DOHH2 (cell line): Measurements from ENCODE around the gene ADAMTS9.

Source experiments
- H3F3A ChIP-seq: fragments of 200-600 bp; sonication (generic), shearing (Covaris generic); 2 replicates; pipeline ENCODE4 v1.6.0; 2016; ENCODE audit warnings: antibody characterized with exemption, mild to moderate bottlenecking; ENCODE audit not compliant: control insufficient read depth, insufficient read depth
- H3K27ac ChIP-seq: fragments of 200-600 bp; sonication (generic); 2 replicates; pipeline ENCODE4 v1.5.1; 2014; ENCODE audit warnings: low read depth, mild to moderate bottlenecking, low read length, moderate library complexity
- H3K27me3 ChIP-seq: fragments of 200-600 bp; sonication (generic); 2 replicates; pipeline ENCODE4 v1.6.1; 2014; ENCODE audit warnings: mild to moderate bottlenecking, low read length, mixed read lengths; ENCODE audit not compliant: control insufficient read depth
- H3K36me3 ChIP-seq: fragments of 200-600 bp; sonication (generic); 2 replicates; pipeline ENCODE4 v1.6.1; 2014; ENCODE audit warnings: mild to moderate bottlenecking, low read length, moderate library complexity, mixed read lengths; ENCODE audit not compliant: control insufficient read depth
- H3K4me1 ChIP-seq: fragments of 200-600 bp; sonication (generic); 2 replicates; pipeline ENCODE4 v1.6.1; 2014; ENCODE audit warnings: mild to moderate bottlenecking, low read length, mixed read lengths; ENCODE audit not compliant: control insufficient read depth
- H3K4me2 ChIP-seq: fragments of 200-600 bp; sonication (generic); 2 replicates; pipeline ENCODE4 v1.6.0; 2014; ENCODE audit warnings: mild to moderate bottlenecking, low read length, moderate library complexity
- H3K4me3 ChIP-seq: fragments of 200-600 bp; sonication (generic); 2 replicates; pipeline ENCODE4 v1.5.1; 2014; ENCODE audit warnings: mild to moderate bottlenecking, low read length, mixed read lengths
- H3K79me2 ChIP-seq: fragments of 200-600 bp; sonication (generic); 2 replicates; pipeline ENCODE4 v1.6.1; 2014; ENCODE audit warnings: mild to moderate bottlenecking, low read length, mixed read lengths; ENCODE audit not compliant: control insufficient read depth
- H3K9me2 ChIP-seq: fragments of 200-600 bp; sonication (generic); replicated peaks from 2 replicates; pipeline ENCODE4 v1.6.1; 2014; ENCODE audit warnings: mild to moderate bottlenecking, low read length, mixed read lengths; ENCODE audit not compliant: control insufficient read depth
- H3K9me3 ChIP-seq: fragments of 200-600 bp; sonication (generic); 2 replicates; pipeline ENCODE4 v1.6.1; 2014; ENCODE audit warnings: antibody characterized with exemption, low read length, mixed read lengths; ENCODE audit not compliant: control insufficient read depth, insufficient read depth
- H4K20me1 ChIP-seq: fragments of 200-600 bp; sonication (generic); 2 replicates; pipeline ENCODE4 v1.6.0; 2014; ENCODE audit warnings: low read depth, mild to moderate bottlenecking, antibody characterized with exemption, low read length, moderate library complexity; ENCODE audit not compliant: control insufficient read depth, insufficient read depth
- EZH2phosphoT487 ChIP-seq: fragments of 200-600 bp; sonication (generic); IDR thresholded peaks from 2 replicates; pipeline ENCODE4 v1.6.1; 2017; ENCODE audit warnings: borderline replicate concordance, mild to moderate bottlenecking, antibody characterized with exemption, low read length, moderate library complexity, mixed read lengths
- TF ChIP-seq, protein P1 (sequence below): fragments of 200-600 bp; sonication (generic); IDR thresholded peaks from one replicate; pipeline ENCODE4 v1.5.1; 2014; ENCODE audit warnings: antibody characterized with exemption, mild to moderate bottlenecking, low read depth, low read length; ENCODE audit not compliant: poor library complexity, severe bottlenecking

Gene ADAMTS9

DNA sequence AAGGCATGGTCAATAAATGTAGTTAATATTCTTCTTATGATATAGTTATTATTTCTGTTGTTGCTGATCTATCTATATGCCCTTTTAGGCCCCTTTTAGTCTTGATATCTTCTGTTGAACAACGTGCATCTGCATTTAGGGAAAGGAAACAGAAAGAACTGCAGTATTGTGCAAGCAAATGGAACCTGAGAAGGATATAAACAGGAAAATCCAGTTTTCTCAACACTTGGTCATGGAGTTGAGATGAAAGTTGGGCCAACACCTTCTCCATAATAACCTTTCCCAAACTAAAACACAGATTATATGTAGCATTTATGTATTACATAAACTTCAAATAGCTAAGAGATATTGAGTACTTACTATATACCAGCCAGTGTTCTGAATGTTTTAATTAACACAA is 179.7 kb downstream of the ADAMTS9 start:
- Histone ChIP-seq H3K9me2 (no peaks in the 10 kb centered on the region), H3K4me2 (no peak overlapping the region), H3K79me2 (no peaks in the 10 kb centered on the region), H3K36me3 (no peaks in the 10 kb centered on the region), H3K4me1 (no peaks in the 10 kb centered on the region), H3K27ac (no peak overlapping the region), H4K20me1 (no peaks in the 10 kb centered on the region), H3K4me3 (no peak overlapping the region), H3K9me3 (no peaks in the 10 kb centered on the region), H3K27me3 (no peaks in the 10 kb centered on the region), H3F3A (no peaks in the 10 kb centered on the region)
- TF ChIP-seq, protein P1, sequence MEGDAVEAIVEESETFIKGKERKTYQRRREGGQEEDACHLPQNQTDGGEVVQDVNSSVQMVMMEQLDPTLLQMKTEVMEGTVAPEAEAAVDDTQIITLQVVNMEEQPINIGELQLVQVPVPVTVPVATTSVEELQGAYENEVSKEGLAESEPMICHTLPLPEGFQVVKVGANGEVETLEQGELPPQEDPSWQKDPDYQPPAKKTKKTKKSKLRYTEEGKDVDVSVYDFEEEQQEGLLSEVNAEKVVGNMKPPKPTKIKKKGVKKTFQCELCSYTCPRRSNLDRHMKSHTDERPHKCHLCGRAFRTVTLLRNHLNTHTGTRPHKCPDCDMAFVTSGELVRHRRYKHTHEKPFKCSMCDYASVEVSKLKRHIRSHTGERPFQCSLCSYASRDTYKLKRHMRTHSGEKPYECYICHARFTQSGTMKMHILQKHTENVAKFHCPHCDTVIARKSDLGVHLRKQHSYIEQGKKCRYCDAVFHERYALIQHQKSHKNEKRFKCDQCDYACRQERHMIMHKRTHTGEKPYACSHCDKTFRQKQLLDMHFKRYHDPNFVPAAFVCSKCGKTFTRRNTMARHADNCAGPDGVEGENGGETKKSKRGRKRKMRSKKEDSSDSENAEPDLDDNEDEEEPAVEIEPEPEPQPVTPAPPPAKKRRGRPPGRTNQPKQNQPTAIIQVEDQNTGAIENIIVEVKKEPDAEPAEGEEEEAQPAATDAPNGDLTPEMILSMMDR, result no peak
- TF ChIP-seq EZH2phosphoT487, result no peak

DNA sequence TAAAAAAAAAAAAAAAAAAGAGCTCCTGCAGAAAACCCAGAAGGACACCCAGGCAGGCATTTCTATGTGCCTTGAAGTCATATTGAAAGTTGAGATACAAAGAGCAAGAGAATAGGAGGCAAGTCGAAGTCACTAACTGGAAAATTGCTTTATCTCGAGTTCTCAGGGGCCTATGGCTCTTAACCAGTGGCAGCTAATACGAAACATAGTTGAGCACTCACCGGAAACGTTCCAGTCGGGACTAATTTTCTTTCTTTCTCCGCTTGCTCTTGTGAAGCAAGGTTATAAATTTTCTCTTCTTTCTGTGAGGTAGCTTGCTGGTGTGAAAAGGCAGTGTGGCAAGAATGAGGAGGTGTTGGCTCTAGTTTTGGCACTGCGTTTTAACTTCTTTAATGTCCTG is 181.5 kb downstream of the ADAMTS9 start:
- Histone ChIP-seq H3K4me2 (no peak overlapping the region), H3K79me2 (no peaks in the 10 kb centered on the region), H3K36me3 (no peaks in the 10 kb centered on the region), H3K9me3 (no peaks in the 10 kb centered on the region), H3K27me3 (no peaks in the 10 kb centered on the region), H3K4me3 (no peak overlapping the region), H4K20me1 (no peaks in the 10 kb centered on the region), H3F3A (no peaks in the 10 kb centered on the region), H3K9me2 (no peaks in the 10 kb centered on the region), H3K4me1 (no peaks in the 10 kb centered on the region), H3K27ac (no peak overlapping the region)
- no peak for TF ChIP-seq EZH2phosphoT487
- TF ChIP-seq, protein P1, result no peak

DNA sequence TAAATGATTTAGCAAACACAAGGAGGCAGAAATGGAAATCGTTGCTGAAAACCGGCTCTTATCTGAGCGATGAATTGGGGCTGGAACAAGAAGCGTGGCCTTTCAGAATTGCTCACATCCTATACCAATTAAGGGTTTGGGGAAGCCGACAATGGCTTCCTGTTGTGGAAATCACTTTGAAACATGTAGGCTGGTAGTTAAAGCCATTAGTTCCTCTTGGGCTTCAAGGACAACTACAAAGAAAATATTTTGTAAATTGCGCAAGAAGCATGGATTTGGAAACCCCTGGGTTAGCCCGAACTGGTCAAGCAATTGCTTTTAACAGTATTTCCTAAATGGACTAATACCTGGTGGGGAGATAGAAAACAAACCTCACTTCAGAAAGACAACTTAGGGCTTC is 182.4 kb downstream of the ADAMTS9 start:
- Histone ChIP-seq H3K27me3 (no peaks in the 10 kb centered on the region), H3K4me2 (no peak overlapping the region), H4K20me1 (no peaks in the 10 kb centered on the region), H3K36me3 (no peaks in the 10 kb centered on the region), H3K27ac (no peak overlapping the region), H3K4me3 (no peak overlapping the region), H3K9me2 (no peaks in the 10 kb centered on the region), H3K9me3 (no peaks in the 10 kb centered on the region), H3F3A (no peaks in the 10 kb centered on the region), H3K79me2 (no peaks in the 10 kb centered on the region), H3K4me1 (no peaks in the 10 kb centered on the region)
- TF ChIP-seq EZH2phosphoT487, result no peak

DNA sequence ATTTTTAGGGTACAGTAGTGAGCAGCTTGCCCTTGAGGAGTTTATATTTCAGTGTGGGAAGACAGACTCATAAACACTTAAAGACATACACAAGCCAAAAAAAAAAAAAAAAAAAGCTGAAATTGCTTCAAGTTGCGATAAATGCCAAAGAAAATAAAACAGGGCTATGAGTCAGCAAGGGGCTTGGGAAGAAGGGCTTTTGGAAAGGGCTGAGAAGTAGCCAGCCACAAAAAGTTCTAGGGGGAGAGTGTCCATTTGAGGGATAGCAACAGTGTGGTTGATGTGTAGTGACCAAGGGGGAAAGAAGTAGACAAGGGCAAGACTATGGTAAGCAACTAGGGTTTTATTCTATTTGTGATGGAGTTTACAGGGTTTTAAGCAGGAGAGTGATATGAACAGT is 185.5 kb downstream of the ADAMTS9 start:
- Histone ChIP-seq H3K4me1 (no peaks in the 10 kb centered on the region), H3K4me3 (no peak overlapping the region), H3K79me2 (no peaks in the 10 kb centered on the region), H3K4me2 (no peak overlapping the region), H3K9me3 (no peaks in the 10 kb centered on the region), H3K36me3 (no peaks in the 10 kb centered on the region), H3K27me3 (no peaks in the 10 kb centered on the region), H3K9me2 (no peaks in the 10 kb centered on the region), H3F3A (no peaks in the 10 kb centered on the region), H4K20me1 (no peaks in the 10 kb centered on the region), H3K27ac (no peak overlapping the region)
- TF ChIP-seq EZH2phosphoT487, result no peak
- TF ChIP-seq, protein P1, result no peak
